Esophagus (tissue), 2 donors: ENCODE results near the gene ACKR2. TPM values are rescaled to one million over a fixed set of nuclear protein-coding genes. Genes with fewer than 3 reads are reported as not detected.

ENCODE experiments used
- H3K27ac ChIP-seq, 2 donors: one replicate each; pipeline ENCODE4 v1.5.1; 2013; ENCODE audit warnings: low read depth in 2 of 2, mild to moderate bottlenecking in 2 of 2, inconsistent platforms in 1 of 2, low read length in 1 of 2, moderate library complexity in 1 of 2
- H3K27me3 ChIP-seq, 2 donors: one replicate each; pipeline ENCODE4 v1.6.1; 2013; ENCODE audit warnings: low read length in 2 of 2, control low read depth in 1 of 2, mild to moderate bottlenecking in 1 of 2; ENCODE audit not compliant: insufficient read depth in 2 of 2, control insufficient read depth in 1 of 2
- H3K36me3 ChIP-seq, 2 donors: one replicate each; pipeline ENCODE4 v1.6.1; 2013; ENCODE audit warnings: low read length in 1 of 2; ENCODE audit not compliant: control insufficient read depth in 2 of 2, insufficient read depth in 2 of 2
- H3K4me1 ChIP-seq, 2 donors: one replicate each; pipeline ENCODE4 v1.6.1; 2013; ENCODE audit warnings: low read length in 1 of 2; ENCODE audit not compliant: control insufficient read depth in 2 of 2, insufficient read depth in 2 of 2
- H3K4me3 ChIP-seq, 2 donors: one replicate each; pipeline ENCODE4 v1.5.1; 2013; ENCODE audit warnings: low read length in 2 of 2, mild to moderate bottlenecking in 2 of 2, low read depth in 1 of 2, moderate library complexity in 1 of 2
- H3K9me3 ChIP-seq, 2 donors: one replicate each; pipeline ENCODE4 v1.6.1; 2013; ENCODE audit warnings: mild to moderate bottlenecking in 2 of 2, low read depth in 1 of 2, low read length in 1 of 2, moderate library complexity in 1 of 2; ENCODE audit not compliant: control insufficient read depth in 2 of 2, insufficient read depth in 1 of 2
- WGBS, 2 donors: extraction: QIAGEN DNeasy Blood & Tissue Kit; methylation state at CpG; one replicate each; pipeline ENCODE4 v1.1.7; 2013; 5-methylcytosine and 5-hydroxymethylcytosine counted together
- polyA plus RNA-seq, 2 donors: library from polyadenylated mRNA; stranded (reverse); fragments of 200-250 nt; gene quantifications; one replicate each; pipeline ENCODE4 v1.2.3, GENCODE V29; 2013
- donor health status: healthy with polysubstance abuse.
- donor health status: Bipolar disorder and iron deficiency.

Gene ACKR2
- polyA plus RNA-seq, 2 donors = 0.75 to 0.88 TPM

- H3K4me3 ChIP-seq = peak overlapping the region in 1 of 2 donors; percentile 48
- H3K27me3 ChIP-seq = no peaks in the 10 kb centered on the region
- WGBS, 2 donors = 13% methylated on average over 6 of the region's 6 CpGs
- H3K27ac ChIP-seq = peak overlapping the region; percentile 44 to 52
- H3K9me3 ChIP-seq = no peaks in the 10 kb centered on the region
- H3K4me1 ChIP-seq = peaks cover 2 to 5% of the 10 kb centered on the region in 2 donors
- no peaks in the 10 kb centered on the region for H3K36me3 ChIP-seq
These were observed 35.9 kb upstream of the ACKR2 start for GRCh38 chr3:42773409-42773751.

GRCh38 chr3:42778644-42779043 lies 30.6 kb upstream of the ACKR2 start:
- Histone ChIP-seq H3K27me3 (no peaks in the 10 kb centered on the region), H3K27ac (peak overlapping the region in 1 of 2 donors; percentile 48), H3K9me3 (no peaks in the 10 kb centered on the region), H3K36me3 (no peaks in the 10 kb centered on the region), H3K4me3 (no peak overlapping the region), H3K4me1 (peaks cover 0 to 3% of the 10 kb centered on the region in 2 donors)
- 61 to 71% methylated on average over 2 of the region's 2 CpGs for WGBS, 2 donors

GRCh38 chr3:42780398-42780797 lies 28.8 kb upstream of the ACKR2 start:
- Histone ChIP-seq H3K4me1 (peaks cover 0 to 3% of the 10 kb centered on the region in 2 donors), H3K4me3 (no peak overlapping the region), H3K36me3 (no peaks in the 10 kb centered on the region), H3K9me3 (no peaks in the 10 kb centered on the region), H3K27ac (peak overlapping the region in 1 of 2 donors; percentile 69), H3K27me3 (no peaks in the 10 kb centered on the region)
- WGBS, 2 donors = 72 to 77% methylated on average over 3 of the region's 3 CpGs

GRCh38 chr3:42780892-42781700 lies 28.1 kb upstream of the ACKR2 start:
- no peaks in the 10 kb centered on the region for H3K27me3 ChIP-seq
- no peaks in the 10 kb centered on the region for H3K36me3 ChIP-seq
- H3K4me1 ChIP-seq = peaks cover 0 to 3% of the 10 kb centered on the region in 2 donors
- no peaks in the 10 kb centered on the region for H3K9me3 ChIP-seq
- H3K27ac ChIP-seq = no peak overlapping the region
- H3K4me3 ChIP-seq = no peak overlapping the region
- 59 to 61% methylated on average over 11 of the region's 11 CpGs for WGBS, 2 donors

GRCh38 chr3:42786212-42786611 lies 23.0 kb upstream of the ACKR2 start:
- WGBS, 2 donors = 57 to 70% methylated on average over 1 of the region's 1 CpG
- no peaks in the 10 kb centered on the region for H3K27me3 ChIP-seq

GRCh38 chr3:42786631-42787030 lies 22.6 kb upstream of the ACKR2 start:
- Histone ChIP-seq H3K27me3 (no peaks in the 10 kb centered on the region), H3K9me3 (no peaks in the 10 kb centered on the region), H3K27ac (no peak overlapping the region), H3K4me1 (no peaks in the 10 kb centered on the region), H3K36me3 (no peaks in the 10 kb centered on the region), H3K4me3 (no peak overlapping the region)
- WGBS, 2 donors = 98 to 99% methylated on average over 2 of the region's 2 CpGs

More at GRCh38 chr3:42786212-42786611, 23.0 kb upstream of the ACKR2 start:
- no peak overlapping the region for H3K4me3 ChIP-seq
- H3K9me3 ChIP-seq = no peaks in the 10 kb centered on the region
- no peaks in the 10 kb centered on the region for H3K36me3 ChIP-seq
- H3K4me1 ChIP-seq = no peaks in the 10 kb centered on the region
- H3K27ac ChIP-seq = no peak overlapping the region

- no peaks in the 10 kb centered on the region for H3K4me1 ChIP-seq
- no peak overlapping the region for H3K27ac ChIP-seq
- H3K4me3 ChIP-seq = no peak overlapping the region
- WGBS, 2 donors = 58% methylated on average over 6 of the region's 6 CpGs
- H3K27me3 ChIP-seq = no peaks in the 10 kb centered on the region
- no peaks in the 10 kb centered on the region for H3K9me3 ChIP-seq
- peaks cover 0 to 5% of the 10 kb centered on the region in 2 donors for H3K36me3 ChIP-seq
These were observed 18.5 kb upstream of the ACKR2 start for GRCh38 chr3:42790714-42791229.

- Histone ChIP-seq H3K4me1 (no peaks in the 10 kb centered on the region), H3K27ac (no peak overlapping the region), H3K36me3 (peaks cover 0 to 5% of the 10 kb centered on the region in 2 donors), H3K27me3 (no peaks in the 10 kb centered on the region), H3K9me3 (no peaks in the 10 kb centered on the region), H3K4me3 (no peak overlapping the region)
- 91% methylated on average over 2 of the region's 2 CpGs for WGBS, 2 donors
These were observed 13.5 kb upstream of the ACKR2 start for GRCh38 chr3:42795621-42796181.

GRCh38 chr3:42796332-42796885 lies 12.8 kb upstream of the ACKR2 start:
- peaks cover 0 to 2% of the 10 kb centered on the region in 2 donors for H3K4me1 ChIP-seq
- 88 to 94% methylated on average over 4 of the region's 5 CpGs for WGBS, 2 donors
- H3K4me3 ChIP-seq = no peak overlapping the region
- H3K9me3 ChIP-seq = no peaks in the 10 kb centered on the region
- peaks cover 0 to 5% of the 10 kb centered on the region in 2 donors for H3K36me3 ChIP-seq
- no peaks in the 10 kb centered on the region for H3K27me3 ChIP-seq
- no peak overlapping the region for H3K27ac ChIP-seq
